Forelimb muscle (tissue), 1 donor: ENCODE results near the gene UBE2O. TPM values are rescaled to one million over a fixed set of nuclear protein-coding genes. Genes with fewer than 3 reads are reported as not detected.

ENCODE experiments used
- DNase-seq: peaks from one replicate; pipeline ENCODE4 v3.0.0-alpha.2; 2013; ENCODE audit warnings: low read depth
- polyA plus RNA-seq: library from polyadenylated mRNA; unstranded; fragments of 120-200 nt; gene quantifications from one replicate; pipeline ENCODE4 v1.2.1, GENCODE V29; 2013; ENCODE audit not compliant: insufficient read length

UBE2O gene
- polyA plus RNA-seq, 1 donor, result 14.1 TPM

DNA sequence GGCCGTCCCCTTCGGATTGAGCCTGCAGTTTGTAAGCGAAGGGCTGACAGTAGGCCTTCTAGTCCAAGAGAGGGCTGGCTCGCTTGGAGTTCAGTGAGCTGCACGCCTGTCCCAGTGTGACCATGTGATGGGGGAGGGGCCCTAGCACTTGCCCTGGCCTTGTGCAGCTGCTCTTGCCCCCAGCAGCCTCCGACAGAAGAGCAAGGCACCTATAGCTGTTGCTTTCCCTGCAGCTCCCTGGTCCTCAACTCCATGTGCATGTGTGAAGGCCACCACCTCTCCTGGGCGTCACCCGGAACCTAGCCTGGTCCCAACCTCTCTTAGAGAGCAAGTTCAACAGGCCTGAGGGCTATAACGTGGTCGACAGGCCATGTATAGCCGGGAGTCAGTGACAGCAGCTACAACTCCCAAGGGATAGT, 62.9 kb downstream of the UBE2O start:
- no peak for DNase-seq

DNA sequence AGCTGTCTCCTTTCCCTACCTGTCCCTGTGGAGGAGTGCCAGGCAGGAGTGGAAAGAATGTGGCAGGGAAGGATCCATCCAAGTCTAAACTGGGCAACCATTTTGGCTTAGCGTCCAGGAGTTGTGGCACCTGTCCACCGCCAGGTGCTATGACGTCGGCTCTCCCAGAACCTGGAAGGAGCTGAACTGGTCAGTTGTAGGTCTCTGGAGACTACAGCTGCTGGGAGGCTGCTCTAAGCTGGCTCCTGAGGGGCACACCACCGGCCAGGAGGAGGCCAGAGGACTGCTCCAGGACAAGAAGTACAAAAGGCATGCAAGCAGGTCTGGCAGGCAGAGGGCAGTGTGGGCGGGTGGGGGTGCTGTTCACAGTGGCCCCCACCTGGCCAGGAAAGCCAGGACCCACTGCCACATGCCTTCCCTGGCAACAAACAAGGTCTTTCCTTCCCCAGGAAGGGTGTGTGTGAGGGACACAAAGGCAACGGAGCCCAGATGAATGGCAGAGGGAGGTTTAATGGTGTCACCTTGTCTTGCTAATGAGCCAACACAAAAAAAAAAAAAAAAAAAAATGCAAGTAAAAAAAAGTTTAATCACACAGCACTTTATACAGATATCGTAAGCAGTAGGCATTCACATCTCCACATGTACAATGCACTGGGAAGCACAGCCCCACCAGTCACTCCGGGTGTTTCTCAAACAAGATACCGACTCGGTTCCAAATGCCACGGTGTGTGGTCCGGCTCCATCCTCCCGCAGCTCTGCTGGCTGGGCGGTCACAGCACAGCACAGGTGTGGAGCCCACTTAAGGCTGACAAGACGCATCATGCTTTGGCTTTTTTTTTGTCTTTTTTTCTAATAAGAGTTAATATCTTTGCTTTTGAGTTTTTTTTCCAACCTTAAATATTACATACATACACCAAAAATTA, 63.7 kb downstream of the UBE2O start:
- DNase-seq, result no peak

DNA sequence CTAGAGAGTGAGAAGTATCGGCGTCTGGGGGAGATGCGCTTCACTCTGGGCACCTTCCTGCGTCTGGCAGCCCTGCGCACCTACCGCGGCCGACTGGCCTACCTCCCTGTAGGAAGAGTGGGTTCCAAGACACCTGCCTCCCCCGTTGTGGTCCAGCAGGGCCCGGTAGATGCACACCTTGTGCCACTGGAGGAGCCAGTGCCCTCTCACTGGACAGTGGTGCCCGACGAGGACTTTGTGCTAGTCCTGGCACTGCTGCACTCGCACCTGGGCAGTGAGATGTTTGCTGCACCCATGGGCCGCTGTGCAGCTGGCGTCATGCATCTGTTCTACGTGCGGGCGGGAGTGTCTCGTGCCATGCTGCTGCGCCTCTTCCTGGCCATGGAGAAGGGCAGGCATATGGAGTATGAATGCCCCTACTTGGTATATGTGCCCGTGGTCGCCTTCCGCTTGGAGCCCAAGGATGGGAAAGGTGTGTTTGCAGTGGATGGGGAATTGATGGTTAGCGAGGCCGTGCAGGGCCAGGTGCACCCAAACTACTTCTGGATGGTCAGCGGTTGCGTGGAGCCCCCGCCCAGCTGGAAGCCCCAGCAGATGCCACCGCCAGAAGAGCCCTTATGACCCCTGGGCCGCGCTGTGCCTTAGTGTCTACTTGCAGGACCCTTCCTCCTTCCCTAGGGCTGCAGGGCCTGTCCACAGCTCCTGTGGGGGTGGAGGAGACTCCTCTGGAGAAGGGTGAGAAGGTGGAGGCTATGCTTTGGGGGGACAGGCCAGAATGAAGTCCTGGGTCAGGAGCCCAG, 65.8 kb downstream of the UBE2O start:
- no peak for DNase-seq

- DNase-seq, result no peak
Measured at GRCh38 chr17:76385892-76386786, 66.8 kb downstream of the UBE2O start.

- DNase-seq, result no peak
Measured at GRCh38 chr17:76384987-76385891, 67.7 kb downstream of the UBE2O start.

- no peak for DNase-seq
Measured at GRCh38 chr17:76384222-76384986, 68.5 kb downstream of the UBE2O start, which contains the start of gene SPHK1. SPHK1 (plus strand) TSS chr17:76384609; CDS start chr17:76385645, 1,036 bp downstream.

DNA sequence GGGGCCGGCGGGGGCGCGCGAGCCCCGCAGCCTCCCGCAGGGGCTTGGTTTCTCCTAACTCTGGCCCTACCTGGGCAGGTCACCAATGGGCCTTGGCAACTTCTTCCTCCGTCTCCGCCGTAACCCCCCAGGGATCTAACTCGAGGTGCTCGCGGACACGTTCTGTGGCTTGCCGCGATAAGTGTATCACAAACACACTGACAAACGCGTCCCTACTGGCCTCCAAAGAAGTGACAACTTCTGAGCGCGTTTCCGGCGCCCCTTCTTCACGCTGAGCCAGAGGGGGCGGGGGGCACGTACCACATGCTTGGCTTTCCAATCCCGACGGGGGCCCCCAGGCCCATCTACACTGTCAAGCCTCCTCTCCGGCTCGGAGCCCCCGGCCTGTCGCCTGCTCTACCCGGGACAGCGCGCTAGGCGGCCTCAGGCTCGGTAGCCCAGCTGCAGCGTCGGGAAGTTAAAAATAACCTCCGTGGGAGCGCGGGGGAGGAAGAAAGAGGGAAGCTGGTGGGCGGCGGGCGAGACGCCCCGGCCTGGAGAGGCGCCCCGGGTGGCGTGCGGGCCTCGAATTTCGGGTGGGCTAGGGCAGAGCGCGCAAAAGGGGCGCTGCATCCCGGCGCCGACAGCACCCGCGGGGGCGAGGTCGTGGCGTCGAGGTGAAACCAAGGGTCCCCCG, 69.3 kb downstream of the UBE2O start:
- DNase-seq, result no peak

DNA sequence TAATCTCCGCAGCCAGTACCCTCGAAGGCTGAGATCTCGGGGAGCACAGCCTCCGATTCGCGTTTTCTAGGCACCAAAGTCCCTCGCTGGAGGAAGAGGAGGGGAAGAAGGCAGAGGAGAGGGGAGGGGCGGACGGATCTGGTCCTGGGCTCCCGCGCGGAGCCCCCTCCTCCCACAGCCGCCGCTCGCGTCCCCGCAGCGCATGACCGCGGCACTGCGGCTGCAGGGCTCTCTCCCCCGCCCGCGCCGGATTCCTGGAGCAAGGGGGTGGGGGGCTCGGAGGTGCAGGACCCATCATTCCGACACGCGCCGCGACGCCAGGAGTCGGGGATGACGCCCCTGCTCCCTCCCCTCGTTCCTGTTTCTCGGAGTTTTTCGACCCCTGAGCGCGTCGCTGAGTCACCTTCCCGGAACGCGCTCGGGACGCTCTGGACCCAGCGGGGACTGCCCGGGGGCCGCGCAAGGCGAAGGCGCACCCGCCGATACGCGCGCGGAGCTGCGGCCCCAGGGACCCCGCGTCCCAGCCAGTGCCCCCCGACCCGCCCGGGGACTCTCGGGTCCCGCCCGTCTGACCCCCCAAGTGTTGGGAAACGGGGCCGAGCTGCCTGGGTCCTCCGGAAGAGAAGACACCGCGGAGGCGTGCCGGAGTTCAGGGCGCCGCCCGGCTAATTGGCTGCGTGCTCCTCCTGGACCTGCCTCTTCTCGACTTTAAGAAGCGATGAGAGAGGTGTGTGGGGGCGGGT, 70.0 kb downstream of the UBE2O start:
- no peak for DNase-seq

- DNase-seq, result no peak
Measured at GRCh38 chr17:76382351-76382802, 70.6 kb downstream of the UBE2O start.

GRCh38 chr17:76381633-76382350, 71.2 kb downstream of the UBE2O start:
- no peak for DNase-seq

DNA sequence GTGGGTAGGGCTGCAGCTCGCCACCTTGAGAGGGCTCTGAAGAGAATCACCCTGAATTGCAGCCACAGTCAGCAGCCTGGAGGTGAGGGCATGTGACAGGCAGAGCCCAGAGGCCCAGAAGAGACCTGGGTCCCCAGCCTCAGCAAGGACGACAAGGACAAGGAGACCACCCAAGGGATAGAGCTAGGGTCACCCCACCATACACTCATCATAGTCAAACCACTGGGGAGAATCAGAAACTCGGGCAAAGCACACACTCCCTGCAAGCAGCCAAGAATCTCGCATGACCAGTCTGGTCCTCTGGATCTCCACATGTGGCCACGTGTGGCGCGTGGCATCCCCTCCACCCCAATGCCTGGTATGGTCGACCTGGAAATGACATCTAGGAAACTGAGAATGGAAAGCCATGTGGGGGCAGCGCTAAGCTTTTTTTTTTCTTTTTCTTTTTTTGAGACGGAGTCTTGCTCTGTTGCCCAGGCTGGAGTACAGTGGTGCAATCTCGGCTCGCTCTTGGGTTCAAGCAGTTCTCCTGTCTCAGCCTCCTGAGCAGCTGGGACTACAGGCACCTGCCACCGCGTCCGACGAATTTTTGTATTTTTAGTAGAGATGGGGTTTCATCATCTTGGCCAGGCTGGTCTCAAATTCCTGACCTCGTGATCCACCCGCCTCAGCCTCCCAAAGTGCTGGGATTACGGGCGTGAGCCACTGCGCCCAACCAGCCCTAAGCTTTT, 73.1 kb downstream of the UBE2O start:
- no peak for DNase-seq

- DNase-seq, result no peak
Measured at GRCh38 chr17:76379275-76379641, 73.7 kb downstream of the UBE2O start.

GRCh38 chr17:76378548-76379274, 74.2 kb downstream of the UBE2O start:
- no peak for DNase-seq

DNA sequence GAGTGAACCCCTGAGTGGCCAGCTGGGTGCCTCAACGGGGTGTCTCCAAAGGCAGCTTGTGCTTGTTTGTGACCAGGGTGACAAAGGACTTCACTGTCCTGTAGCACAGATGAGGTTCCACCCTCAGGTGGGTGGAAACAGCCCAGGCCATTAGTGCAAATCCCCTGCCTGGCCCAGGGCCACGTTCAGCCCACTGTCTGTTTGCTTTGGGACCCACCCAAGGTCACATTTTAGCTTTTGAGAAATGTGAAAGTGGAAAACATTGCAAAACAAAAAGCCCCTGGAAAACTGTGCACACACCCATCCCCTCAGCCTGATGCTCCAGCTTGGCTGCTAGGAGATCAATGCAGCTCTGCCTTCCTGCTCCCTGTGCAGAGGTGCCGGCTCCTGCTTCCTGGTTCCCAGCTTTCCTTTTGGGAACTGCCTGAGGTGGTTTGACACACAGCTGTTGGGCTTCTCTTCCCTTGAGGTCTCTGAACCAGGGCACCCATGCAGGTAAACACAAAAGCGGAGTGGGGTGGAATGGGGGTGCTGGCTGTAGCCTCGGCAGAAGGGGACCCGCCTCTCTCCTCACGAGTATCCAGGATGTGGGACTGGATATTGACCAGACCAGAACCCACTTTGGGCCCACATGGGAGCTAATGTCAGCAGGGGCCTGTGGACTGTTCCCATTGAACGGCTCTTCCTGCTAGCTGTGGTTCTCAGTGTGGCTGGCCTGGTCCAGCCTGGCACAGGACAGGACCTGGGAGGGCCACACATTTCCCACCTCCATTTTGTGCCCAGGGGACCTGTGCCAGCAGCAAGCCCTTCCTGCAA, 76.4 kb downstream of the UBE2O start:
- DNase-seq, result no peak
